Measurements from ENCODE around the gene TRABD2B.

The TRABD2B gene

DNA sequence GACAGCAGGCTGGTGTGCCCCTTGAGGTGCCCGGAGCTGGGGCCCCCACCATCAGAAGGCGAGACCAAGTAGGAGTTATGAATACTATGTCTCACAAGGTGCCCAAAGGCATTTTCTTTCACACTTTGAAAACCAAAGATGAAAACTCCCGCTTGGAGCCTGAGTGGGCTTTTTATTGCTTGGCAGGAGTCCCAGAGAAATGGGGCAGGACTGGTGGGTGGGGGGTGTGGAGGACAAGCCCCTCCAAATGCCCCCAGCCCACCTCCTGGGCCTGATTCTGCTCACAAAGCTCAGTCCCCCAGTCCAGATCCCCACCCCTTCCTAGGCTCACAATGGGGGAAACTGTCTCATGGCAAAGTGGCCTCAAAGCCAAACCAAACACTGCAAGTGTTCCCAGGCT is 227.9 kb downstream of the TRABD2B start:
- no peak for DNase-seq

- DNase-seq, result no peak
These were observed 229.5 kb downstream of the TRABD2B start for GRCh38 chr1:47767741-47768100.

- DNase-seq, result no peak
These were observed 230.1 kb downstream of the TRABD2B start for GRCh38 chr1:47766832-47767740.

DNA sequence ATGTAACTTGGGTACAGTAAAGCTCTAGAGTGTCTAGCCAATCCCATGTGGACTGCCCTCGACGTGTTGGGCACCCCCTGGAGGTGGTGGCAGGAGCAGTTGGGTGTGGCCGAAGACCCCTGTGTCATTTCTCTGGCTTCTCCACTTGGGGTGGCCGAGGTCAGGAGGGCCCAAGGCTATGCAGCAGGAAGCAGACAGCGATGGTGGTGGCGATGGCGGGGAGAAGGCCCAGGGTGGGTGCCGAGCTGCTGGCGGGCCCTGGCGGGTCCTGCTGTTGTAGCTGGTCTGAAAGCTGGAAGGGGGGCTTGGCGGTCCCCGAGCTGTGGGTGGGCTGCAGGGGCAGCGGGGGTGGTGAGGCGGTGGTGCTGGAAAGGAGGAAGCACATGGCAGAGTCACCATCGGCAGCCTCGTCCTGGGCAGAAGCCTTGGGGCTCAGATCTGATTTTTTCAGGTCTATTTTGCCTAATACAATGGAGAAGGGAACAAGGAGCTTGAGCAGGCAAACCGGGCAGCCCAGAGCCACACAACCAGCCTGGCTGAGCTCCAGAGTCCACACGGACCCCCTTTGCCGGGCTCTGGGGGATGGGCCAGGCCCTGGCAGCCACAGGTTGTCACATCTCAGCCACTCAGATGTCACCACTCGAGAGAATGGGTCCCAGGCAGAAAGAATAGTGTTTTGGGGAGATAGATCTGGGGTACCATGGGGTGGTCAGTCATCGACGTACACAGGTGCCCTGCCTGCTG is 231.3 kb downstream of the TRABD2B start:
- no peak for DNase-seq

GRCh38 chr1:47765236-47765635 is 231.9 kb downstream of the TRABD2B start:
- DNase-seq, result no peak

DNA sequence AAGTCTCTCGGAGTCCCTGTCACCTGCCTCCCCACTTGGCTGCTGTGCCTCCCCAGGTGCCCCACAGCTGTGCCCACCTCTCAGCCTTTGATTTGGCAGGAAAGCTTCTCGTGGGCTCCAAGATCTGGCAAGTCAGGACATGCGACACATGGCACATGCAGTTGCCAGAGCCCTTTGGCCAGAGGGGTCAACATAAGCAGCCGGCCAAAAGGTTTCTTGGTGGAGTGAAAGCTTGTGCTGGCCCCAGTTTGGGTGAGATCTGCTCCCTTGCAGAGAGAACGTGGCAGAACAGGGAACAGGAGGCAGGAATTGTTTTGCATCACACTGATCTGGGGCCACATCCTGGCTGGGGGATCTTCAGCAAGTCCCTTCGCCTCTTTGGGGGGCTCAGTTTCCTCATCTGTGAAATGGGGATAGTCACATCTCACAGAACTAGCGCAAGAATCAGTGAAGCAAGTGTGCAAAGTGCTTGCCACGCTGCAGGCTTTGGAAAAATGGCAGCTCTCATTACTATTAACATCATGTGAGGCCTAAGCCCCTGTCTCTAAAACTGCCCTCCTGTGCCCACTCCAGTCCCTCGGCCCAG is 232.6 kb downstream of the TRABD2B start:
- DNase-seq, result no peak

DNA sequence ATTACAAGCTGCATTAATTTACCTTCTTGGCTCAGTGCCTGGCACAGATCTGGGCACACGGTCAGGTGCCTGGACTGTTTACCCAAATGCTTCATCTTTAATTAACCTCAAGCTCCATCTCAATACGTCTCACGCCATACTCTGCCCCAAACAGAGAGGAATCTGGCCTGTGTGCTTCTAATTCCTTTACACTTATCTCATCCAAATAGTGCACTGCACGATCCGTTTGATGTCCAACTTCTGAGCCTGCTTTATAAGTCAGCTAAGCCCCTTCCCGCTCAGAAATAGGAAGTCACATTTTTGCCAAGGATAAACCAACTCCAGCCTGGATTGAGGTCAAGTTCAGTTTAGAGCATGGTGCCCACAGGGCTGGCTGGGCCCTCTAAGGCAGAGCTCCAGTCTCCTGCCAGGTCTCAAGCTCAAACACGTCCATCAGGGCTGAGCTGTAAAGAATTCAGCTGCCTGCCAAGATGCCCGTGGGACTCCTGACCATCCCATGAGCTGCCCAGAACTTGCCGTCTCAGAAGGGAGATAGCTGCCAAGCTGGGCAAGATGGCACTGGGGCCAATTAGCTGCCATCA is 233.5 kb downstream of the TRABD2B start:
- DNase-seq, result no peak

GRCh38 chr1:47761974-47762373 is 235.2 kb downstream of the TRABD2B start:
- DNase-seq, result no peak

DNA sequence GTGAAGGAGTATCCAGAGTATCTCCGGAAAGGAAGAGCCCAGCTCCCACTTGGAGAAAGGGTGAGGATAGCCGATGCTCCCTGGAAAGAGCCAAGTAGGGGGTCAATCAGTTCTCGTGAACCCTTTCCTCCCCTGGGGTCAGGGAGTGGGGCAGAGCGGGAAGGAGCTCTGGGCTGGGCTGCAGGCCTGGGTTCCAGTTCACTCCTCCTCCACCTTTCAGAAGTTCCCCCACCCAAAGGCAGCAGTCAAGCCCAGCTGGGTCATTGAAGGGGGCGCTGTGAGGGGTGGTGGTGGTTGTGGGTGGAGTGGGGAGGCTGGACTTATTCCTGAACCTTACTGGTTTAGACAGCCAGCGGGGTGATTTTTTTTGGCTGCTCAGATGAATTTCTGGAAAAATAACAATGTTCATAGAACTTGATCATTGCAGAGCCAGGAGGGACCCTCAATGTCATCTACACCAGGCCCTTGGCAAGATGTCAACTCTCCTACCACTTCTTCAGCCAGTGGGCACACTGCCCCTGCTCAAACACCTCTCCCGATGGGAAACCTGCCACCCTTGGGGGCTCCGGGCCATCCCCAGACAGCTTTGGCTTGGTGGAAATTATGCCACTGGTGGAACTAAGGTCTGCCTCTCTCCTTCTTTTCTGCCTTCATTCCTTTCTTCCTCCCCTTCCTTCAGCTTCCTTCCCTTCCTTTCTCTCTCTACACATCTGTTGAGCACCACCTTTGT is 235.8 kb downstream of the TRABD2B start:
- DNase-seq, result no peak

DNA sequence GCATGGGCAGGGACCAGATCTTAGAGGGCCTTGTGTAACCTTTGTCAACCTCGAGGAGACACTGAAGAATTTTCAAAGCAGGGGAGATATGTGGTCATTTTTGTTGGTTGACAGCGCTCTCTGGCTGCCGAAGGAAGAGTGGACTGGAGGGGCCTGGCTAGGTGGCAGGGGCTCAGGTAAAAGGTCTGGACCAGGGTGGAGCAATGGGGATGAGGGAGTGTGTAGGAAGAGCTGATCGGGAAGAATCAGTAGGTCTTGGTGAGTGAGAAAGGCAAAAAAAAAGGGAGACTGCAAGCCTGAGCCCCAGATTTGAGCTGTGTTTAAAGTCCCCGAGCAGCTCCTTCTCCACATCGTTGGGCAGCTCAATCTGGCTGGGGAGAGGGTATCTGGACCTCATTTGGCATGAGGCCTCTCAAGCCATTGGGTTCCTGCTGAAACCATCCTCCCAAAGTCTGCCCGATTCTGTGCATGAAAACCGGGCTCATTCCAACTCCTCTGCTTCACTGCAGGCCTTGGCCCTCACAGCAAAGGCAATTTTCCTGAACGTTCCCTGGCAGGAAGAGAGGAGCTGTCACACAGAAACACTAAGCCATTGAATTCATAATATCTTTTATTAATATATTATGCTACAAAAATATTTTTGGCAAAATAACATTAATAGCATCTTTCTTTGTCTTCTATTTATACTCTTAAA is 237.1 kb downstream of the TRABD2B start:
- DNase-seq, result no peak

GRCh38 chr1:47759251-47759935 is 237.8 kb downstream of the TRABD2B start:
- DNase-seq, result no peak

DNA sequence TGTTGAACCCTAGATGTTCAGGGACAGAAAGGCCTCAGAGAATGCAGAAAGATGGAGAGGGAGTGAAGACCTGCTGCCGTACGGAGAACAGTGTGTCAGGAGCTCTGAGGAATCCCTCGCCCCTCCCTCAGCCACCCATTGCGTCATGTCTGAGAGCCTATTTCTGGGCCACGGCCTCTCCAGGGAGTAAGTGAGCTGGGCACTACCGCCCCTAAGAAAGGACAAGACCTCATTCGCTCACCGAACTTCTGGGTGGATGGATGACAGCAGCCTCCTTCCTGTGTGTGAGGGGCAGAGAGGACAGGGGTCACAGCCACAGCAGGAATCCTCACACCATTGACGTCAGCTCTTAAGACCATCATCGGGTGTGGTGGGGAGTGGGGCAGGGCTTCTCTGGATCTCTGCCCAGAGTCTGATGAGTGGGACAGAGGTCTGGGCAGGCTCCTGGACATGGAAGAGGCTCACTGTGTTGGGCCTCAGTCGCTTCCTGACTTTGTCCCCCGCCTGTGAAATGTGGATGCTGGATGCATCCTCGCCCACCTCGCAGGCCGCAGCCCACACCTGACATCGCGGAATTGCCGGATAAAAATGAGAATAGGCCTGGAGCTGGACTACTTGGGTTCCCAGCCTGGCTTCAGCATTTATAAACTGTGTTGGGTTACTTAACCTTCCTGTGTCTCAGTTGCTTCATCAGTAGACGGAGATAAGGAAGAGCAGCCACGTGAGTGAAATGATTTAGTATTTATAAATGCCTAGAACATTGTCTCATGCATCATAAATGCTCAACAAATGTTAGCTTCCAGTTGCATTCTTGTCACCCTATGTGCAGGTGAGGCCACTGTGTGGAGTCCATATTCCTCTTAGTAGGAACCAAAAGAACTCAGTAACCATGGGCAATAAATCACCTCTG is 238.6 kb downstream of the TRABD2B start:
- no peak for DNase-seq

DNA sequence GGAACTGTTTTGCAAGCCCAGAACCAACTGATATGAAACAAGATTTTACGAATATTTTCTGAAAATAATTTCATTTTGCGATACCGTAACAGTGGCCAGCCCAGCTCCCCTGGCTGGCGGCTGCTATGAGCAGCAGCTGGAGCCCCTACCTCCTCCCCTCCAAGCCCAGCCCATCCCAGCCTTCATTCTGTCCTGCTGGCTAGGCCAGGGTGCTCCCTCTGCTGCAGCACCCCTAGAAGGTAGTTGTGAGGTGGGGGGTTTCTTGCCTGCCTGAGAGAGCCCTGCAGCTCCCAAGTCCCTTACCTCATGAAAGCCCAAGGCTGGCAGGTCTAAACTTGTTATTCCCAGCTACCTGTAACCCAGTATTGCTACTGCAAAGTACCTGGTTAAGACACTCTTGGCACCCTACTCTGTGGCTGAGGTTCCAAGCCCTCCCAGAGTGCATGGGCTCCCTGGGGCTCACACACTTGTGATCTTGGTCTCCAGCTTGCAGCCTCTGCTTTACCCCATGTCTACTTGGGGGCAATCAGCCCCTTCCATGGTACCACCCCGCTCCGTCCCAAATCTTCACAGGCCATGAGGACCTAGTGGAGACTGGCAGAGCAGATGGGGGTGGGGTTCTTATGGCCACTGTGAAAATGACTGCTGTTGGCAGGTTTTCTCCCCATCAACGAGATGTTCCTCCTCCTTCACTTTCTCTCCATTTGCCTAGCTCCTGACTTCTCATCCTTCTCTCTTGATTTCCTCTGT is 239.8 kb downstream of the TRABD2B start:
- DNase-seq, result no peak

DNA sequence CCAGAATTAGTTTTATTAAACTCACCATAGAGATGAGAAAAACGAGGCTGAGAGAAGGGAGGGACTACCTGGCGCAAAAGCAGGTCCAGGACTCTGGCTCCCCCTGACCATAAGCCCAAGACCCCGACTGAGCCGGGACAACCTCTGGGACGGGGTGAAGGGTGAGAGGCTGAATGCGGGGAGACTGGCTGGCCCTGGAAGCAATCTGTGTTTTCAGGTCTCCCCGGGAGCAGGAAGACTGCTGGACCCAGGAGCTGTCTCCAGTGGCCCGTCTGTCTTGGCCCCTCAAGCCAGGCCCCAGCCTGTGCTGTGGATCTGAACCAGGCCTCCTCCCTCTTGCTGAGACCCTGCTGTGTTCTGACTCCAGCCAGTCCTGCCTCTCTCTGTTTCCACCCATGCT is 240.8 kb downstream of the TRABD2B start:
- DNase-seq, result no peak

DNA sequence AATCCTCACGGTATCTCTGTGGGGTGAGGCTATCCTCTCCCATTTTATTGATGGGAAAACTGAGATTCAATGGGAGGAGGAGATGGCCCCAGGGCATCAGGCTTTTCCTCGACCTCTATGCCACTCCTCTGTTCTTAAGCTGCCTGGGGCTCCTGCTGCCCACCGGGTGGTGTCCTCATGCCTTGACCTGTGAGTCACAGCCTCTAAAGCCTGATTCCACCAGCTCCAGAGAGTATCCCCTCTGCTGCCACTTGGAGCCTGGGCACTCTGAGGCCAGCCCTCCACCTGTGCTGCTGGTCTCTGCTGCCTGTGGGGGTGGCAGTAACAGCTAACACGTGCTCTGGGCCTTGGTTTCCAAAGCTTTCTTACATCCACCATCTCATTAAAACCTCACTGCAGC is 241.2 kb downstream of the TRABD2B start:
- DNase-seq, result no peak

- DNase-seq, result peak; percentile 51
These were observed 241.8 kb downstream of the TRABD2B start for GRCh38 chr1:47755101-47755990.

DNA sequence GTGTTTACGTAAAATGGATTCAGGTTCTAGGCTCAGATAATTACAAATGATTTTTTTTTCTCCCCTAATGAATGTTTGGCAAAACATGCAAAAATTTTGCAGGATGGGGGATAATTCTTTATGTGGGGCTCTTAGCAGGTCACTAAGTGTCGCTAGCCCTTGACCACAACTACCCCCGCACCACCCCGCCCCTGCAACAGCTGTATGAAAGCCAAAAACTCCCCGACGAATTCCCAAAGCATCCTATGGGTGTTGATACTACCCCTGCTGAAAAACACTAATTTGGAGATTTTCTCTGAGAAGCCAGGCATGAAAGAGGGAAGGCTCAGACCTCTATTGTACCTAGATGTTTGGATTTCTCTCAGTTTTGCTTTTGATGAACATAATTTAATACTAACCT is 243.0 kb downstream of the TRABD2B start:
- no peak for DNase-seq

DNA sequence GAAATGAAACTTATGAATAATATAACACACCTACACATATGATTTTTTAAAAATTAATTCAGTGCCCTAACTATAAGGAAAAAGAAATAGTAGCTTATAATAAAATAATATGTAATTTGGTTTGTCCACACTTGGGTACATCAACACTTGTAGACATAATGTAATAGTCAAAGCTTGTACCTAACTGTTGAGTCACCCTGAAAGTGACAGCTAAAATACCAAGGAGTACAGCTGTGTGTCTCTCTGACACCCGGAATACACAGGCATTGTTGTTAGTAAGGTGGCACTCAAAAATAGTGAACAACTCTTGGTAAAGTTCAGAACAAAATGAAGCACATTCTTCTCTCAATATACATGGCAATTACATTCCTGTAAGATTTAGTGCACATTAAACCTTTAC is 243.4 kb downstream of the TRABD2B start:
- DNase-seq, result no peak

DNA sequence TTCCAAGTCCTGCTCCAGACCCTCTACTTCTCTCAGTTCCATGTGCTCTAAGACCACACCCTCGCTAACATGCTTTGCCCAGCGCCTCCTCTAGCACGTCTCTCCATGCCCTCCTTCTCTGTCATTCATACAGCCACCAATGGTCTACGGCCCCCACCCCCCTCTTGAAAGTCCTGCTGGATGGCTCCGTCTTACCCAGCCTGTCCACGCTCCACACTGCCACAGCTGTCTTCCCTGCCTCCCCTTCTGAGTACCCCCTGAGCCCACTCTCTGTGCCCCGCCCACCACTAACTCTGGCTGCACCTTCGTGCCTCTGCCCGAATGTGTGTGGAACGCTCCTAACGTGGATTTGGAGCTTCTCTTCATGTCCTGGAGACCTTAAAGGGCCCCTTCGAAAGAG is 244.6 kb downstream of the TRABD2B start:
- DNase-seq, result no peak

Measured in stimulated activated CD4-positive, alpha-beta T cell treated with anti-CD3 and anti-CD28 coated beads, Interleukin-12 subunit alpha, Interleukin-12 subunit beta, amount 100 ng/mL, for 4 hours (primary cell).